HUES48 (cell line): ENCODE data around the gene ERGIC1.
A peak's percentile ranks its signal among the peaks of the same experiment; 100 is the strongest.
"Not testable (repeated sequence)": the region's sequence is repeated elsewhere in the genome, so short reads cannot be mapped to it uniquely, and the experiment has no call there.

Source experiments
- H3K27ac ChIP-seq: one replicate; pipeline ENCODE4 v1.7.0; 2013; ENCODE audit warnings: low read depth, low read length, inconsistent platforms
- H3K27me3 ChIP-seq: 2 replicates; pipeline ENCODE4 v1.6.1; 2013; ENCODE audit warnings: mild to moderate bottlenecking, low read length; ENCODE audit not compliant: control insufficient read depth, insufficient read depth
- H3K36me3 ChIP-seq: 2 replicates; pipeline ENCODE4 v1.6.1; 2013; ENCODE audit warnings: low read length; ENCODE audit not compliant: control insufficient read depth, insufficient read depth
- H3K4me1 ChIP-seq: 2 replicates; pipeline ENCODE4 v1.6.1; 2013; ENCODE audit warnings: mild to moderate bottlenecking, low read length; ENCODE audit not compliant: control insufficient read depth, insufficient read depth
- H3K4me3 ChIP-seq: 2 replicates; pipeline ENCODE4 v1.5.1; 2013; ENCODE audit warnings: mild to moderate bottlenecking, low read depth, low read length
- H3K9ac ChIP-seq: 2 replicates; pipeline ENCODE4 v1.6.1; 2013; ENCODE audit warnings: mild to moderate bottlenecking, low read depth, low read length, moderate library complexity
- H3K9me3 ChIP-seq: 2 replicates; pipeline ENCODE4 v1.6.1; 2013; ENCODE audit warnings: low read length; ENCODE audit not compliant: control insufficient read depth, insufficient read depth

ERGIC1 gene

GRCh38 chr5:172851254-172851653 lies 17.2 kb downstream of the ERGIC1 start:
- H3K36me3 ChIP-seq, H3K9me3 ChIP-seq, H3K9ac ChIP-seq, H3K4me3 ChIP-seq, H3K4me1 ChIP-seq, H3K27me3 ChIP-seq, H3K27ac ChIP-seq: not testable (repeated sequence)

GRCh38 chr5:172852490-172853354 lies 18.7 kb downstream of the ERGIC1 start:
- H3K27me3 ChIP-seq, result no peaks in the 10 kb centered on the region
- no peak overlapping the region for H3K27ac ChIP-seq
- no peak overlapping the region for H3K9ac ChIP-seq
- H3K4me3 ChIP-seq, result no peak overlapping the region
- peaks cover 18% of the 10 kb centered on the region for H3K36me3 ChIP-seq
- H3K4me1 ChIP-seq, result 0 out of 2 replicates have a peak, but pooled peaks cover 9% of the 10 kb centered on the region
- no peaks in the 10 kb centered on the region for H3K9me3 ChIP-seq

- Histone ChIP-seq H3K4me3 (no peak overlapping the region), H3K4me1 (0 out of 2 replicates have a peak, but pooled peaks cover 9% of the 10 kb centered on the region), H3K27ac (peak overlapping the region; percentile 6), H3K9me3 (no peaks in the 10 kb centered on the region), H3K9ac (no peak overlapping the region), H3K36me3 (peaks cover 18% of the 10 kb centered on the region), H3K27me3 (no peaks in the 10 kb centered on the region)
These were observed 19.4 kb downstream of the ERGIC1 start for GRCh38 chr5:172853355-172853975.

- no peaks in the 10 kb centered on the region for H3K27me3 ChIP-seq
- no peak overlapping the region for H3K9ac ChIP-seq
- H3K4me1 ChIP-seq, result 0 out of 2 replicates have a peak, but pooled peaks cover 3% of the 10 kb centered on the region
- H3K27ac ChIP-seq, result no peak overlapping the region
- no peak overlapping the region for H3K4me3 ChIP-seq
- H3K36me3 ChIP-seq, result peaks cover 18% of the 10 kb centered on the region
- H3K9me3 ChIP-seq, result no peaks in the 10 kb centered on the region
These were observed 20.4 kb downstream of the ERGIC1 start for GRCh38 chr5:172854451-172854871.

GRCh38 chr5:172854971-172855370 lies 20.9 kb downstream of the ERGIC1 start:
- Histone ChIP-seq H3K9ac (no peak overlapping the region), H3K27me3 (no peaks in the 10 kb centered on the region), H3K4me1 (0 out of 2 replicates have a peak, but pooled peaks cover 3% of the 10 kb centered on the region)

GRCh38 chr5:172855597-172856292 lies 21.7 kb downstream of the ERGIC1 start:
- H3K27me3 ChIP-seq, result no peaks in the 10 kb centered on the region
- H3K36me3 ChIP-seq, result peaks cover 18% of the 10 kb centered on the region
- H3K4me1 ChIP-seq, result 0 out of 2 replicates have a peak, but pooled peaks cover 3% of the 10 kb centered on the region
- H3K9me3 ChIP-seq, result no peaks in the 10 kb centered on the region
- H3K27ac ChIP-seq, result no peak overlapping the region
- no peak overlapping the region for H3K4me3 ChIP-seq
- no peak overlapping the region for H3K9ac ChIP-seq

More at GRCh38 chr5:172854971-172855370, 20.9 kb downstream of the ERGIC1 start:
- peaks cover 18% of the 10 kb centered on the region for H3K36me3 ChIP-seq
- H3K9me3 ChIP-seq, result no peaks in the 10 kb centered on the region
- no peak overlapping the region for H3K27ac ChIP-seq
- H3K4me3 ChIP-seq, result no peak overlapping the region

GRCh38 chr5:172856336-172856735 lies 22.3 kb downstream of the ERGIC1 start:
- H3K9ac ChIP-seq, result no peak overlapping the region
- no peaks in the 10 kb centered on the region for H3K27me3 ChIP-seq
- H3K4me1 ChIP-seq, result 0 out of 2 replicates have a peak, but pooled peaks cover 3% of the 10 kb centered on the region
- H3K9me3 ChIP-seq, result no peaks in the 10 kb centered on the region
- no peak overlapping the region for H3K27ac ChIP-seq
- H3K4me3 ChIP-seq, result no peak overlapping the region
- H3K36me3 ChIP-seq, result peaks cover 18% of the 10 kb centered on the region

- Histone ChIP-seq H3K27ac (no peak overlapping the region), H3K27me3 (no peaks in the 10 kb centered on the region), H3K4me1 (no peaks in the 10 kb centered on the region), H3K36me3 (peaks cover 18% of the 10 kb centered on the region), H3K9me3 (no peaks in the 10 kb centered on the region), H3K4me3 (no peak overlapping the region), H3K9ac (no peak overlapping the region)
These were observed 23.9 kb downstream of the ERGIC1 start for GRCh38 chr5:172857982-172858381.

- Histone ChIP-seq H3K27me3 (no peaks in the 10 kb centered on the region), H3K4me3 (no peak overlapping the region), H3K4me1 (peaks cover 5% of the 10 kb centered on the region; the same call in 1 of the 2 replicates), H3K27ac (peak overlapping the region; percentile 61), H3K9ac (no peak overlapping the region), H3K36me3 (peaks cover 18% of the 10 kb centered on the region), H3K9me3 (no peaks in the 10 kb centered on the region)
These were observed 24.5 kb downstream of the ERGIC1 start for GRCh38 chr5:172858511-172858989.

- Histone ChIP-seq H3K9ac (no peak overlapping the region), H3K4me3 (no peak overlapping the region), H3K27ac (peak overlapping the region; percentile 61), H3K36me3 (peaks cover 18% of the 10 kb centered on the region), H3K4me1 (peaks cover 6% of the 10 kb centered on the region; the same call in 1 of the 2 replicates), H3K27me3 (no peaks in the 10 kb centered on the region), H3K9me3 (no peaks in the 10 kb centered on the region)
These were observed 25.1 kb downstream of the ERGIC1 start for GRCh38 chr5:172858990-172859811.
